ENCODE data around the gene ZSWIM3. TPM values are rescaled to one million over a fixed set of nuclear protein-coding genes. Genes with fewer than 3 reads are reported as not detected.

ZSWIM3 gene
- total and polyA plus RNA-seq, 2 of the 8 experiments (the other 6 are each of a cell fraction or from before 2014, with no cell fraction given): 5.5 to 6.9 TPM

- no peak overlapping the region for H2AFZ ChIP-seq (ENCODE audit: low read length)
- no peak overlapping the region for H3K14ac ChIP-seq (ENCODE audit: insufficient read length)
- no peaks in the 10 kb centered on the region for H3K79me1 ChIP-seq (ENCODE audit: low read depth, low read length)
- no peak overlapping the region for H3K18ac ChIP-seq (ENCODE audit: extremely low read depth, low read length)
- H3K9ac ChIP-seq (replicated peaks in 1 of 4; ENCODE audit: extremely low read depth in 1 of 4, low read depth in 3 of 4, low read length in 3 of 4): no peak overlapping the region
- no peak overlapping the region for H2BK5ac ChIP-seq (ENCODE audit: low read depth, low read length)
- H2BK15ac ChIP-seq (ENCODE audit: low read length): no peak overlapping the region
- peaks cover 0 to 3% of the 10 kb centered on the region in 2 experiments; a peak in 1 of 4 replicates for H3K79me2 ChIP-seq (ENCODE audit: control insufficient read depth in 1 of 2, insufficient read depth in 2 of 2, low read length in 2 of 2)
- H4K8ac ChIP-seq (ENCODE audit: extremely low read depth, insufficient read depth, low read length): no peak overlapping the region
- no peak overlapping the region for H4K5ac ChIP-seq (ENCODE audit: insufficient read length, low read depth, low read length)
- 85% methylated on average over 7 of the region's 7 CpGs; no CpG with 5 or more reads in 1 of the 2 experiments for WGBS, 2 experiments (ENCODE audit: extremely low coverage in 1 of 2, insufficient coverage in 1 of 2, insufficient read length in 1 of 2, insufficient replicate concordance in 2 of 2, low coverage in 1 of 2, low lambda C conversion rate in 2 of 2, missing lambda C conversion rate in 1 of 2)
- no peak for DNase-seq (ENCODE audit: low read depth in 1 of 2, low spot score in 2 of 2)
- no peak overlapping the region for H3K4ac ChIP-seq (replicated peaks; ENCODE audit: insufficient read length, low read depth, low read length)
- FAIRE-seq: no peak
- no peak overlapping the region for H3K27ac ChIP-seq (ENCODE audit: low read depth, low read length)
- H3K23ac ChIP-seq (ENCODE audit: insufficient read length): no peak overlapping the region
- H3K4me2 ChIP-seq (ENCODE audit: insufficient read depth in 1 of 2, low read depth in 2 of 2, low read length in 2 of 2): no peak overlapping the region
- H3K27me3 ChIP-seq (replicated peaks in 1 of 4; ENCODE audit: control insufficient read depth in 3 of 4, extremely low read depth in 1 of 4, insufficient read depth in 3 of 4, low read length in 3 of 4): no peaks in the 10 kb centered on the region
- peaks cover 0 to 6% (median 0%) of the 10 kb centered on the region in 4 experiments; a peak in 2 of 7 replicates for H3K4me1 ChIP-seq (replicated peaks in 1 of 4; ENCODE audit: control insufficient read depth in 3 of 4, insufficient read depth in 4 of 4, low read length in 3 of 4)
- no peaks in the 10 kb centered on the region for H3K23me2 ChIP-seq (ENCODE audit: low read depth, low read length)
- H3K9me3 ChIP-seq (ENCODE audit: insufficient read depth in 2 of 2, low read depth in 1 of 2, low read length in 1 of 2): no peaks in the 10 kb centered on the region
- no peaks in the 10 kb centered on the region; a peak in 1 of 8 replicates for H3K36me3 ChIP-seq (ENCODE audit: control insufficient read depth in 2 of 4, insufficient read depth in 4 of 4, low read length in 3 of 4)
- H2BK20ac ChIP-seq (ENCODE audit: low read length): no peak overlapping the region
- POLR2A ChIA-PET (ENCODE audit: partially characterized antibody): interaction anchor here (0.6 to 1.7 kb wide), 7 partner anchors 11 to 118 kb away, joined by 3 to 6 read pairs (median 4); partner anchors contain the start of gene ZSWIM1
- H3K56ac ChIP-seq (replicated peaks; ENCODE audit: insufficient read length, low read depth, low read length): no peak overlapping the region
- no peak overlapping the region for H3K4me3 ChIP-seq (ENCODE audit: extremely low read depth in 1 of 4, insufficient read depth in 2 of 4, low read depth in 3 of 4, low read length in 4 of 4)
- no peak overlapping the region for H2AK5ac ChIP-seq (ENCODE audit: low read depth, low read length)
- TF ChIP-seq MAX (IDR thresholded peaks at IDR 0.05) (no peak), YY1 (IDR thresholded peaks at IDR 0.05; ENCODE audit: low read depth, low read length) (no peak), RBBP5 (IDR thresholded peaks at IDR 0.05; ENCODE audit: borderline replicate concordance, low read depth, low read length) (no peak), BRCA1 (IDR thresholded peaks at IDR 0.05; ENCODE audit: low read depth, low read length) (no peak)
- TF ChIP-seq, protein P1, sequence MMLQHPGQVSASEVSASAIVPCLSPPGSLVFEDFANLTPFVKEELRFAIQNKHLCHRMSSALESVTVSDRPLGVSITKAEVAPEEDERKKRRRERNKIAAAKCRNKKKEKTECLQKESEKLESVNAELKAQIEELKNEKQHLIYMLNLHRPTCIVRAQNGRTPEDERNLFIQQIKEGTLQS (IDR thresholded peaks at IDR 0.05; ENCODE audit: insufficient read depth, low read depth, low read length): no peak
- H4K20me1 ChIP-seq (replicated peaks in 1 of 2; ENCODE audit: control insufficient read depth in 1 of 2, insufficient read depth in 2 of 2, low read length in 2 of 2): no peaks in the 10 kb centered on the region
- CTCF ChIA-PET (ENCODE audit: partially characterized antibody): interaction anchor here (0.5 to 1.5 kb wide), 3 partner anchors 26 to 31 kb away, joined by 3 to 5 read pairs (median 3); no protein-coding TSS in a partner anchor
- H4K91ac ChIP-seq (replicated peaks; ENCODE audit: insufficient read length, low read length): no peak overlapping the region
- H2BK120ac ChIP-seq (replicated peaks; ENCODE audit: low read depth, low read length): no peak overlapping the region
- H2BK12ac ChIP-seq (ENCODE audit: low read depth, low read length): no peak overlapping the region
These were observed 6.4 kb downstream of the ZSWIM3 start for GRCh38 chr20:45863543-45864470.
